ENCODE data around the gene ZNF296.

ZNF296 gene

GRCh38 chr19:45069056-45069455, 7.2 kb downstream of the ZNF296 start:
- H3K9me3 ChIP-seq (replicated peaks in 1 of 11) = no peaks in the 10 kb centered on the region
- H3K9ac ChIP-seq = peak overlapping the region in 2 of 11 experiments; percentile 19 to 45; a peak in 2 of 22 replicates
- H3K36me3 ChIP-seq = peaks cover 85 to 98% (median 95%) of the 10 kb centered on the region in 11 experiments
- no peak overlapping the region for H3K27ac ChIP-seq
- no peak overlapping the region for H3K4me3 ChIP-seq
- peaks cover 39 to 98% (median 86%) of the 10 kb centered on the region in 11 experiments; a peak in 21 of 22 replicates for H4K20me1 ChIP-seq
- H3K4me2 ChIP-seq = no peak overlapping the region
- no peaks in the 10 kb centered on the region for H3K27me3 ChIP-seq
- TF ChIP-seq Cebpa-rat (IDR thresholded peaks at IDR 0.05) = no peak
- H3K4me1 ChIP-seq = peaks cover 0 to 18% (median 10%) of the 10 kb centered on the region in 10 experiments; a peak in 18 of 20 replicates

GRCh38 chr19:45068041-45068440, 8.2 kb downstream of the ZNF296 start:
- Histone ChIP-seq H4K20me1 (peaks cover 44 to 98% (median 82%) of the 10 kb centered on the region in 11 experiments; a peak in 21 of 22 replicates), H3K4me1 (peaks cover 0 to 10% (median 1%) of the 10 kb centered on the region in 10 experiments; a peak in 8 of 20 replicates), H3K27ac (no peak overlapping the region), H3K9me3 (replicated peaks in 1 of 11) (no peaks in the 10 kb centered on the region), H3K9ac (no peak overlapping the region), H3K36me3 (peaks cover 92 to 98% (median 95%) of the 10 kb centered on the region in 11 experiments), H3K4me3 (no peak overlapping the region), H3K4me2 (no peak overlapping the region), H3K27me3 (no peaks in the 10 kb centered on the region)
- TF ChIP-seq Cebpa-rat (IDR thresholded peaks at IDR 0.05) = no peak

- Histone ChIP-seq H3K36me3 (peaks cover 92 to 98% (median 95%) of the 10 kb centered on the region in 11 experiments), H3K9ac (peak overlapping the region in 3 of 11 experiments; percentile 4 to 30 (median 9); a peak in 3 of 22 replicates), H3K27me3 (no peaks in the 10 kb centered on the region), H3K4me1 (peaks cover 0 to 8% (median 0%) of the 10 kb centered on the region in 10 experiments; a peak in 4 of 20 replicates), H4K20me1 (peaks cover 43 to 94% (median 73%) of the 10 kb centered on the region in 11 experiments; a peak in 21 of 22 replicates), H3K4me2 (no peak overlapping the region), H3K4me3 (no peak overlapping the region), H3K27ac (no peak overlapping the region), H3K9me3 (replicated peaks in 1 of 11) (no peaks in the 10 kb centered on the region)
- no peak for TF ChIP-seq Cebpa-rat (IDR thresholded peaks at IDR 0.05)
Observed at GRCh38 chr19:45066921-45067661, 9.2 kb downstream of the ZNF296 start.

GRCh38 chr19:45063851-45064801, 12.2 kb downstream of the ZNF296 start:
- Histone ChIP-seq H3K27ac (no peak overlapping the region), H3K27me3 (no peaks in the 10 kb centered on the region), H3K4me2 (no peak overlapping the region), H3K4me3 (no peak overlapping the region), H3K9ac (no peak overlapping the region), H3K36me3 (peaks cover 93 to 98% (median 96%) of the 10 kb centered on the region in 11 experiments), H3K9me3 (replicated peaks in 1 of 11) (no peaks in the 10 kb centered on the region), H4K20me1 (peaks cover 39 to 94% (median 66%) of the 10 kb centered on the region in 11 experiments; a peak in 21 of 22 replicates), H3K4me1 (no peaks in the 10 kb centered on the region)
- no peak for TF ChIP-seq Cebpa-rat (IDR thresholded peaks at IDR 0.05)

- no peaks in the 10 kb centered on the region for H3K27me3 ChIP-seq
- H3K9me3 ChIP-seq (replicated peaks in 1 of 11) = no peaks in the 10 kb centered on the region
- H3K4me2 ChIP-seq = no peak overlapping the region
- H3K36me3 ChIP-seq = peaks cover 98 to 100% (median 100%) of the 10 kb centered on the region in 11 experiments
- H3K4me3 ChIP-seq = no peak overlapping the region
- H4K20me1 ChIP-seq = peaks cover 43 to 96% (median 69%) of the 10 kb centered on the region in 11 experiments; a peak in 21 of 22 replicates
- no peak overlapping the region for H3K9ac ChIP-seq
- H3K4me1 ChIP-seq = no peaks in the 10 kb centered on the region
- H3K27ac ChIP-seq = no peak overlapping the region
- TF ChIP-seq Cebpa-rat (IDR thresholded peaks at IDR 0.05) = no peak
Observed at GRCh38 chr19:45061965-45062364, 14.3 kb downstream of the ZNF296 start.

- Histone ChIP-seq H3K4me2 (no peak overlapping the region), H3K27ac (no peak overlapping the region), H3K4me3 (no peak overlapping the region), H3K4me1 (no peaks in the 10 kb centered on the region), H3K36me3 (peaks cover 99 to 100% (median 100%) of the 10 kb centered on the region in 11 experiments), H3K9ac (no peak overlapping the region), H3K27me3 (no peaks in the 10 kb centered on the region), H4K20me1 (peaks cover 54 to 96% (median 72%) of the 10 kb centered on the region in 11 experiments; a peak in 21 of 22 replicates), H3K9me3 (replicated peaks in 1 of 11) (no peaks in the 10 kb centered on the region)
- no peak for TF ChIP-seq Cebpa-rat (IDR thresholded peaks at IDR 0.05)
Observed at GRCh38 chr19:45059258-45059965, 16.9 kb downstream of the ZNF296 start.

- Histone ChIP-seq H3K9ac (no peak overlapping the region), H3K9me3 (replicated peaks in 1 of 11) (no peaks in the 10 kb centered on the region), H3K27ac (no peak overlapping the region), H3K4me2 (no peak overlapping the region), H4K20me1 (peaks cover 60 to 96% (median 77%) of the 10 kb centered on the region in 11 experiments; a peak in 21 of 22 replicates), H3K4me1 (no peaks in the 10 kb centered on the region), H3K36me3 (peaks cover 99 to 100% (median 100%) of the 10 kb centered on the region in 11 experiments), H3K4me3 (no peak overlapping the region), H3K27me3 (no peaks in the 10 kb centered on the region)
- TF ChIP-seq Cebpa-rat (IDR thresholded peaks at IDR 0.05) = no peak
Observed at GRCh38 chr19:45058622-45059159, 17.6 kb downstream of the ZNF296 start.

- Histone ChIP-seq H3K27me3 (no peaks in the 10 kb centered on the region), H3K4me1 (peaks cover 0 to 2% (median under 1%) of the 10 kb centered on the region in 10 experiments; a peak in 3 of 20 replicates), H3K4me3 (no peak overlapping the region), H3K9me3 (replicated peaks in 1 of 11) (no peaks in the 10 kb centered on the region), H3K36me3 (peaks cover 99 to 100% (median 100%) of the 10 kb centered on the region in 11 experiments), H3K4me2 (no peak overlapping the region), H4K20me1 (peaks cover 68 to 99% (median 87%) of the 10 kb centered on the region in 11 experiments), H3K27ac (0 out of 22 replicates have a peak overlapping the region, but pooled peaks of 1 of the 11 experiments have one; percentile 11), H3K9ac (no peak overlapping the region; a peak in 1 of 22 replicates)
- no peak for TF ChIP-seq Cebpa-rat (IDR thresholded peaks at IDR 0.05)
Observed at GRCh38 chr19:45057444-45057843, 18.8 kb downstream of the ZNF296 start.
